Peyer's patch (tissue), 4 donors: Measurements from ENCODE around the gene UBE2E2.

Source experiments
- POLR2A ChIP-seq, 2 donors: fragments of 450-650 bp; IDR thresholded peaks; one replicate each; pipeline ENCODE4 v1.5.1; 2017; ENCODE audit warnings: antibody characterized with exemption in 2 of 2, mild to moderate bottlenecking in 2 of 2, moderate library complexity in 2 of 2
- TF ChIP-seq, protein P1 (sequence below), 6 experiments: fragments of 450-650 bp in 4 of 6; fragments of 200-600 bp in 2 of 6; sonication (generic) in 1 of 6; IDR thresholded peaks; one replicate each; pipeline ENCODE4 v1.5.1; 2017 to 2019; ENCODE audit warnings: antibody characterized with exemption in 6 of 6, mild to moderate bottlenecking in 3 of 6, moderate library complexity in 1 of 6

DNA sequence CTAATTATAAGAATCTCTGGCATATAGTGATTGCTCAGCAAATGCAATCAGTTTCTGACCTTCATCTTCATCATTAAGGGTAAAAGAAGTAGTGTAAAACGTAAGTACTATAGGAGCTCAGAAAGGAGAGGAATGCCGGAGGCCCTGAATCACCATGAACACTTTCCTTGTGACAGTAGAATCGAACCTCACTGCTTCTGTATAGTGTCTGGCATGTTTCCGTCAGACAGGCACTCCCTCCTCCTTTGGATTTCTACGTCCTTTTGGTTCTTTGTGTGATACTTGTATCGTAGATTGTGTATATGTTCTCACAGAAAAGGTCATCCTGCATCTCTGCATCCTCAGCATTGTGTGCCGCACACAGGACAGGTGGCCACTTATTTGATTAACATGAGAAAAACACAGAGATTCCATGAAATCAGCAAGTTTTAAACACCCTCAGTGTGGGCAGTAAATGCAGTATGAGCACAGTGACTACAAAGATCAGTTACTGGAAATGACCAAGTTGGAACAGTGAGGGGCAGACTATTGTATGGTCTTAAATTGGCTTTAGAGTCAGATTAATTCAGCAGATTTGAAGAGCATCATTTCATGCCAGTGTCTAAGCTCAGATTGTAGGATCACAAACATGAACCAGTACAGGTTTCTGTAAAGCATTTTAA is 234.5 kb downstream of the UBE2E2 start:
- TF ChIP-seq POLR2A (IDR thresholded peaks at IDR 0.05): no peak
- TF ChIP-seq, protein P1, sequence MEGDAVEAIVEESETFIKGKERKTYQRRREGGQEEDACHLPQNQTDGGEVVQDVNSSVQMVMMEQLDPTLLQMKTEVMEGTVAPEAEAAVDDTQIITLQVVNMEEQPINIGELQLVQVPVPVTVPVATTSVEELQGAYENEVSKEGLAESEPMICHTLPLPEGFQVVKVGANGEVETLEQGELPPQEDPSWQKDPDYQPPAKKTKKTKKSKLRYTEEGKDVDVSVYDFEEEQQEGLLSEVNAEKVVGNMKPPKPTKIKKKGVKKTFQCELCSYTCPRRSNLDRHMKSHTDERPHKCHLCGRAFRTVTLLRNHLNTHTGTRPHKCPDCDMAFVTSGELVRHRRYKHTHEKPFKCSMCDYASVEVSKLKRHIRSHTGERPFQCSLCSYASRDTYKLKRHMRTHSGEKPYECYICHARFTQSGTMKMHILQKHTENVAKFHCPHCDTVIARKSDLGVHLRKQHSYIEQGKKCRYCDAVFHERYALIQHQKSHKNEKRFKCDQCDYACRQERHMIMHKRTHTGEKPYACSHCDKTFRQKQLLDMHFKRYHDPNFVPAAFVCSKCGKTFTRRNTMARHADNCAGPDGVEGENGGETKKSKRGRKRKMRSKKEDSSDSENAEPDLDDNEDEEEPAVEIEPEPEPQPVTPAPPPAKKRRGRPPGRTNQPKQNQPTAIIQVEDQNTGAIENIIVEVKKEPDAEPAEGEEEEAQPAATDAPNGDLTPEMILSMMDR (IDR thresholded peaks at IDR 0.05): no peak
